ENCODE results near the gene NAB1. TPM values are rescaled to one million over a fixed set of nuclear protein-coding genes. Genes with fewer than 3 reads are reported as not detected.

The NAB1 gene
- total and polyA plus RNA-seq, 4 donors, result 5.8 to 31.0 (median 18.7) TPM

- no peak for TF ChIP-seq REST (IDR thresholded peaks at IDR 0.05)
These were observed 2.5 kb downstream of the NAB1 start (continued) for GRCh38 chr2:190651413-190651812.

DNA sequence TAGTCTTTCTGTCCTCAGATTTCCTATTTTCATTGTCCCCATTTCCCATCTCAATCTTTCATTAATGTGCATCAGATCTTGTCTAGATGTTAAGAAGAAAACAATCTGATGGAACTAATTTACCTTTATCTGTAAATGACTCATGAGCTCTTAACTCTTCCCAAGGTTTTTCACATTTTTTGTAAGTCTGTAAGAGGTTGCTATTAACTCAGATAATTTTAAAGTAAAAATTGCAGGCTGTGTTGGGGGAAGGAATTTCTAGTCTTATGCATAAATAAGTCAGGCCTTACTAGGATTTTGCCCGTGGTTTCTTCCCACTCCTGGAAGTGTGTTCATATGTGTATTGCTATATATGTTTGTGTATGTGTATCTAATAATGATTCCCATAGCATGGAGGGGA is 4.3 kb downstream of the NAB1 start:
- 90% methylated on average over 1 of the region's 1 CpG for WGBS
- H3K4me3 ChIP-seq (ENCODE audit: low read depth in 1 of 3, low read length in 3 of 3), result no peak overlapping the region
- H3K36me3 ChIP-seq (ENCODE audit: control insufficient read depth in 4 of 4, insufficient read depth in 3 of 4, low read depth in 1 of 4, low read length in 3 of 4), result no peaks in the 10 kb centered on the region
- H3K9ac ChIP-seq (ENCODE audit: low read depth in 1 of 2, low read length in 2 of 2), result no peak overlapping the region
- no peak overlapping the region for H3K27ac ChIP-seq (ENCODE audit: low read depth in 1 of 2, low read length in 2 of 2)
- H3K27me3 ChIP-seq (ENCODE audit: control insufficient read depth in 4 of 4, insufficient read depth in 4 of 4, low read length in 3 of 4), result no peaks in the 10 kb centered on the region
- no peak for DNase-seq (ENCODE audit: low spot score)
- peaks cover 12 to 37% (median 18%) of the 10 kb centered on the region in 4 donors for H3K4me1 ChIP-seq (ENCODE audit: control insufficient read depth in 4 of 4, insufficient read depth in 4 of 4, low read length in 3 of 4)
- H3K9me3 ChIP-seq (ENCODE audit: control insufficient read depth in 4 of 4, low read length in 3 of 4), result no peaks in the 10 kb centered on the region
- TF ChIP-seq HNF4A (conservative IDR thresholded peaks at IDR 0.05), result no peak
- no peak for TF ChIP-seq NR2F2 (IDR thresholded peaks at IDR 0.05)
- TF ChIP-seq, protein P1, sequence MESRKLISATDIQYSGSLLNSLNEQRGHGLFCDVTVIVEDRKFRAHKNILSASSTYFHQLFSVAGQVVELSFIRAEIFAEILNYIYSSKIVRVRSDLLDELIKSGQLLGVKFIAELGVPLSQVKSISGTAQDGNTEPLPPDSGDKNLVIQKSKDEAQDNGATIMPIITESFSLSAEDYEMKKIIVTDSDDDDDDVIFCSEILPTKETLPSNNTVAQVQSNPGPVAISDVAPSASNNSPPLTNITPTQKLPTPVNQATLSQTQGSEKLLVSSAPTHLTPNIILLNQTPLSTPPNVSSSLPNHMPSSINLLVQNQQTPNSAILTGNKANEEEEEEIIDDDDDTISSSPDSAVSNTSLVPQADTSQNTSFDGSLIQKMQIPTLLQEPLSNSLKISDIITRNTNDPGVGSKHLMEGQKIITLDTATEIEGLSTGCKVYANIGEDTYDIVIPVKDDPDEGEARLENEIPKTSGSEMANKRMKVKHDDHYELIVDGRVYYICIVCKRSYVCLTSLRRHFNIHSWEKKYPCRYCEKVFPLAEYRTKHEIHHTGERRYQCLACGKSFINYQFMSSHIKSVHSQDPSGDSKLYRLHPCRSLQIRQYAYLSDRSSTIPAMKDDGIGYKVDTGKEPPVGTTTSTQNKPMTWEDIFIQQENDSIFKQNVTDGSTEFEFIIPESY (IDR thresholded peaks at IDR 0.05), result no peak
- no peak for TF ChIP-seq SP1 (IDR thresholded peaks at IDR 0.05)
- TF ChIP-seq EGR1 (IDR thresholded peaks at IDR 0.05; ENCODE audit: low read depth in 2 of 2), result no peak
- no peak for TF ChIP-seq JUND (IDR thresholded peaks at IDR 0.05)
- TF ChIP-seq HNF4G (IDR thresholded peaks at IDR 0.05), result no peak

GRCh38 chr2:190653931-190654330 is 5.0 kb downstream of the NAB1 start:
- DNase-seq (ENCODE audit: low spot score), result no peak
- TF ChIP-seq JUND (IDR thresholded peaks at IDR 0.05), result no peak
- no peak for TF ChIP-seq REST (IDR thresholded peaks at IDR 0.05)
- TF ChIP-seq, protein P2, sequence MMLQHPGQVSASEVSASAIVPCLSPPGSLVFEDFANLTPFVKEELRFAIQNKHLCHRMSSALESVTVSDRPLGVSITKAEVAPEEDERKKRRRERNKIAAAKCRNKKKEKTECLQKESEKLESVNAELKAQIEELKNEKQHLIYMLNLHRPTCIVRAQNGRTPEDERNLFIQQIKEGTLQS (IDR thresholded peaks at IDR 0.05), result no peak
- H3K4me3 ChIP-seq (ENCODE audit: low read depth in 1 of 3, low read length in 3 of 3), result no peak overlapping the region

More at GRCh38 chr2:190653931-190654330, 5.0 kb downstream of the NAB1 start:
- Histone ChIP-seq H3K4me1 (ENCODE audit: control insufficient read depth in 4 of 4, insufficient read depth in 4 of 4, low read length in 3 of 4) (peaks cover 12 to 37% (median 18%) of the 10 kb centered on the region in 4 donors), H3K27ac (ENCODE audit: low read depth in 1 of 2, low read length in 2 of 2) (no peak overlapping the region), H3K9me3 (ENCODE audit: control insufficient read depth in 4 of 4, low read length in 3 of 4) (no peaks in the 10 kb centered on the region), H3K36me3 (ENCODE audit: control insufficient read depth in 4 of 4, insufficient read depth in 3 of 4, low read depth in 1 of 4, low read length in 3 of 4) (no peaks in the 10 kb centered on the region), H3K9ac (ENCODE audit: low read depth in 1 of 2, low read length in 2 of 2) (no peak overlapping the region), H3K27me3 (ENCODE audit: control insufficient read depth in 4 of 4, insufficient read depth in 4 of 4, low read length in 3 of 4) (no peaks in the 10 kb centered on the region)

All from liver (tissue), 9 donors.